Heart right ventricle (tissue), 16 donors: Measurements from ENCODE around the gene KCNIP2. TPM values are rescaled to one million over a fixed set of nuclear protein-coding genes. Genes with fewer than 3 reads are reported as not detected.

Source experiments
- ATAC-seq, 8 donors: fragments of 200-7000 bp; cut with Tn5 transposase; one replicate each; pipeline ENCODE4 v1.9.1; 2020; ENCODE audit warnings: mild to moderate bottlenecking in 8 of 8, moderate library complexity in 8 of 8, moderate number of reproducible peaks in 1 of 8
- DNase-seq, 2 donors: peaks; one replicate each; pipeline ENCODE4 v3.0.0-alpha.2; 2020
- H3K27ac ChIP-seq, 10 donors: fragments of 200-600 bp; sonication (generic) in 2 of 10; one replicate each; pipeline versions ENCODE4 v1.5.0 to v1.8.0; 2020 to 2022; ENCODE audit warnings: mild to moderate bottlenecking in 3 of 10
- H3K27me3 ChIP-seq, 7 donors: fragments of 200-600 bp; one replicate each; pipeline ENCODE4 v1.8.0; 2021 to 2022; ENCODE audit warnings: mild to moderate bottlenecking in 2 of 7
- H3K36me3 ChIP-seq, 9 donors: fragments of 200-600 bp; sonication (generic) in 1 of 9; one replicate each; pipeline versions ENCODE4 v1.5.0 to v1.8.0; 2020 to 2022; ENCODE audit warnings: mild to moderate bottlenecking in 2 of 9
- H3K4me1 ChIP-seq, 9 donors: fragments of 200-600 bp; sonication (generic) in 1 of 9; one replicate each; pipeline versions ENCODE4 v1.5.0 to v1.8.0; 2020 to 2022; ENCODE audit warnings: mild to moderate bottlenecking in 4 of 9
- H3K4me3 ChIP-seq, 10 donors: fragments of 200-600 bp; sonication (generic) in 2 of 10; one replicate each; pipeline versions ENCODE4 v1.5.0 to v1.8.0; 2020 to 2022; ENCODE audit warnings: mild to moderate bottlenecking in 7 of 10, moderate library complexity in 2 of 10
- H3K9me3 ChIP-seq, 11 donors: fragments of 200-600 bp in 10 of 11; sonication (generic) in 2 of 11; one replicate each; pipeline versions ENCODE4 v1.5.0 to v1.8.0; 2013 to 2022; ENCODE audit warnings: mild to moderate bottlenecking in 2 of 11, control low read depth in 1 of 11, moderate library complexity in 1 of 11
- CTCF ChIP-seq, 9 donors: fragments of 200-600 bp; sonication (generic) in 2 of 9; IDR thresholded peaks; one replicate each; pipeline versions ENCODE4 v1.5.0 to v1.8.0; 2021 to 2022; ENCODE audit warnings: antibody characterized with exemption in 9 of 9, mild to moderate bottlenecking in 5 of 9, moderate library complexity in 1 of 9
- WGBS, 2 donors: extraction: QIAGEN DNeasy Blood & Tissue Kit; methylation state at CpG; one replicate each; pipeline ENCODE4 v1.1.7; 2013; ENCODE audit warnings: inconsistent platforms in 1 of 2; 5-methylcytosine and 5-hydroxymethylcytosine counted together
- intact Hi-C, 10 donors: fragments of 100-400 bp; cut with DNase I; formaldehyde crosslinking; loops; one replicate each; pipeline versions ENCODE4 v1.11.1 to v1.14.2; 2022
- polyA plus RNA-seq, 2 donors: library from polyadenylated mRNA; stranded (reverse); fragments of 200-250 nt; gene quantifications; one replicate each; pipeline ENCODE4 v1.2.3, GENCODE V29; 2013
- total RNA-seq, 10 donors: library from RNA; stranded (reverse); fragmentation: NEBNext Ultra II Directional in 3 of 10; extraction: Animal tissue kit (Norgen Biotek cat#: 25700) in 3 of 10; gene quantifications; one replicate each; pipeline versions ENCODE4 v1.2.1 to v1.2.4, GENCODE V29; 2021 to 2023
- donor health status: Arrhythmogenic right ventricular cardiomyopathy.
- donor health status: ischemic (EF 13 %, LVEDD 7.1; RV severe dilation, severe dysfunction).
- donor health status: healthy with polysubstance abuse.
- donor health status: DM: no; HTN: yes; CAD: no.
- donor health status: DM: no; HTN: no; CAD: no.
- donor health status: ischemic (EF 25% LVEDD 6.9; RV normal size, moderate dysfunction).
- donor health status: ischemic (EF 25% LVEDD 5.7; RV mildly dilated, moderate dysfunction).
- donor health status: healthy.
- donor health status: DM: yes; HTN: yes; CAD: no.
- donor health status: Ischemic cardiomyopathy.
- donor health status: ischemic (EF 35%, LVEDD 5.7; RV mildly dilated, moderate dysfunction).
- donor health status: nonischemic (EF 11% LVEDD 7.7; RV severe dilation, severe dysfunction).
- donor health status: DM: yes; HTN: yes; CAD: no.
- donor health status: PGD.
- donor health status: ischemic (EF 29% LVEDD 5.4; RV normal size, mild dysfunction).
- donor health status: nonischemic (EF 23%, LVEDD 6.1; RV moderate dilation, normal function).

Gene KCNIP2
- total and polyA plus RNA-seq, 12 donors, result 15.5 to 707 (median 251) TPM

- ATAC-seq, result no peak
- Histone ChIP-seq H3K9me3 (no peaks in the 10 kb centered on the region), H3K4me3 (no peak overlapping the region), H3K36me3 (peaks cover 0 to 14% (median 5%) of the 10 kb centered on the region in 9 donors), H3K27me3 (no peaks in the 10 kb centered on the region), H3K4me1 (no peaks in the 10 kb centered on the region), H3K27ac (no peak overlapping the region)
- 49 to 64% methylated on average over 1 of the region's 1 CpG for WGBS, 2 donors
- no peak for TF ChIP-seq CTCF (IDR thresholded peaks at IDR 0.05)
- DNase-seq, result no peak
- intact Hi-C loops, result no loop called here
These were observed 24.3 kb upstream of the KCNIP2 start for GRCh38 chr10:101867931-101868330.

- Histone ChIP-seq H3K27me3 (no peaks in the 10 kb centered on the region), H3K4me3 (no peak overlapping the region), H3K36me3 (peaks cover 0 to 23% (median 4%) of the 10 kb centered on the region in 9 donors), H3K9me3 (peaks cover 0 to 15% (median 8%) of the 10 kb centered on the region in 11 donors), H3K27ac (peak overlapping the region in 9 of 10 donors; percentile 0 to 64 (median 44)), H3K4me1 (peaks cover 3 to 44% (median 38%) of the 10 kb centered on the region in 9 donors)
- 55 to 75% methylated on average over 2 of the region's 2 CpGs for WGBS, 2 donors
- TF ChIP-seq CTCF (IDR thresholded peaks at IDR 0.05), result no peak
- no peak for DNase-seq
- peak in 5 of 8 donors; percentile 39 to 90 (median 46) for ATAC-seq
- intact Hi-C loops, result loop anchor here in 1 of 10 donors (2.0 kb wide), 1 partner anchor 27 kb away; no protein-coding TSS in a partner anchor
These were observed 15.9 kb upstream of the KCNIP2 start for GRCh38 chr10:101859530-101859929.

GRCh38 chr10:101858723-101859500, 15.3 kb upstream of the KCNIP2 start:
- WGBS, 2 donors, result 52 to 53% methylated on average over 3 of the region's 3 CpGs

More at GRCh38 chr10:101858723-101859500, 15.3 kb upstream of the KCNIP2 start:
- intact Hi-C loops, result loop anchor here in 1 of 10 donors (2.0 kb wide), 1 partner anchor 28 kb away; no protein-coding TSS in a partner anchor
- Histone ChIP-seq H3K36me3 (peaks cover 0 to 23% (median 4%) of the 10 kb centered on the region in 9 donors), H3K27me3 (no peaks in the 10 kb centered on the region), H3K9me3 (peaks cover 0 to 15% (median 8%) of the 10 kb centered on the region in 11 donors), H3K4me1 (peaks cover 3 to 44% (median 38%) of the 10 kb centered on the region in 9 donors), H3K4me3 (no peak overlapping the region), H3K27ac (peak overlapping the region in 8 of 10 donors; percentile 20 to 64 (median 44))
- ATAC-seq (peak in 2 of 8 donors; percentile 22 to 63), DNase-seq (no peak)
- no peak for TF ChIP-seq CTCF (IDR thresholded peaks at IDR 0.05)
